DMS153 treated with DMSO at 0.1 percent for 48 hours (cell line): Measurements from ENCODE around the gene YIF1A.
"Not testable (repeated sequence)": the region's sequence is repeated elsewhere in the genome, so short reads cannot be mapped to it uniquely, and the experiment has no call there.

Source experiments
- DNase-seq: peaks from one replicate; lab custom pipeline; 2025; ENCODE audit not compliant: unreplicated experiment; lab: John Stamatoyannopoulos, UW

YIF1A gene

GRCh38 chr11:66326261-66327111, 37.5 kb upstream of the YIF1A start:
- DNase-seq = no peak

- DNase-seq = no peak
These were observed 36.3 kb upstream of the YIF1A start for GRCh38 chr11:66325263-66325671.

- DNase-seq = no peak
These were observed 35.7 kb upstream of the YIF1A start for GRCh38 chr11:66324664-66325063.

GRCh38 chr11:66323684-66324083, 34.7 kb upstream of the YIF1A start:
- no peak for DNase-seq

GRCh38 chr11:66322732-66323427, 33.9 kb upstream of the YIF1A start:
- no peak for DNase-seq

- no peak for DNase-seq
These were observed 32.7 kb upstream of the YIF1A start for GRCh38 chr11:66321606-66322005.

GRCh38 chr11:66320748-66321147, 31.8 kb upstream of the YIF1A start:
- DNase-seq = not testable (repeated sequence)

GRCh38 chr11:66320289-66320688, 31.3 kb upstream of the YIF1A start:
- DNase-seq = not testable (repeated sequence)

GRCh38 chr11:66318600-66318970, 29.6 kb upstream of the YIF1A start:
- no peak for DNase-seq

GRCh38 chr11:66317723-66318599, 29.0 kb upstream of the YIF1A start:
- DNase-seq = no peak

GRCh38 chr11:66317322-66317722, 28.4 kb upstream of the YIF1A start:
- DNase-seq = no peak

- DNase-seq = no peak
These were observed 27.9 kb upstream of the YIF1A start, which contains the start of gene CD248 for GRCh38 chr11:66316849-66317251. CD248 (minus strand) TSS chr11:66317044; CDS start chr11:66317027, 17 bp downstream.

GRCh38 chr11:66315921-66316811, 27.2 kb upstream of the YIF1A start:
- DNase-seq = no peak

GRCh38 chr11:66315498-66315885, 26.5 kb upstream of the YIF1A start:
- DNase-seq = no peak

- no peak for DNase-seq
These were observed 25.9 kb upstream of the YIF1A start for GRCh38 chr11:66314561-66315497.

GRCh38 chr11:66314186-66314501, 25.2 kb upstream of the YIF1A start:
- DNase-seq = no peak

GRCh38 chr11:66313321-66314185, 24.6 kb upstream of the YIF1A start:
- no peak for DNase-seq

- DNase-seq = peak; percentile 94
These were observed 23.8 kb upstream of the YIF1A start for GRCh38 chr11:66312549-66313320.
